ENCODE data around the gene ZNF462.

The ZNF462 gene

DNA sequence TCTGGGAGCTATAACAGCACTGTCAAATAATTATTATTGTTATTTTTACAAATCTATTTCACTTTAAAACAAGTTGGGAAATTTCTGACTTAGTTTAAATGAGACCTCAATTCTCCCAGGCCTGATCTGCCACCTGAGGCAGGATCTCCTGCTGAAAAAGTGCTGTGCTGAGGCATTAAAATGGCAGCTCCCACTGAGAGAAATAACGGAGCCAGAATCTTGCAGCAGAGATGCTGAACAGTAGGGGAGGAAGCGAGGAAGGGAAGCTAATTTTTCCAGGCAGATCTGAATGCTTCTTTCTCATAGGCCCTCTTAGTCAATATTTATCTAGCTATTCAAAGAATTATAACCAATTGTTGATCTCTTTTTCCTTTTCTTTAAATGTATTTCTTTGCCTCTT, 196.3 kb downstream of the ZNF462 start:
- no peak for TF ChIP-seq Cebpa-rat (IDR thresholded peaks at IDR 0.05)
- H3K9ac ChIP-seq: no peak overlapping the region
- H3K27me3 ChIP-seq: no peaks in the 10 kb centered on the region
- no peaks in the 10 kb centered on the region for H3K36me3 ChIP-seq
- H3K4me2 ChIP-seq: no peak overlapping the region
- H3K9me3 ChIP-seq: peaks cover 7% of the 10 kb centered on the region
- H3K4me1 ChIP-seq: peaks cover 12% of the 10 kb centered on the region
- H4K20me1 ChIP-seq: no peaks in the 10 kb centered on the region
- H3K4me3 ChIP-seq: no peak overlapping the region
- H3K27ac ChIP-seq: no peak overlapping the region

DNA sequence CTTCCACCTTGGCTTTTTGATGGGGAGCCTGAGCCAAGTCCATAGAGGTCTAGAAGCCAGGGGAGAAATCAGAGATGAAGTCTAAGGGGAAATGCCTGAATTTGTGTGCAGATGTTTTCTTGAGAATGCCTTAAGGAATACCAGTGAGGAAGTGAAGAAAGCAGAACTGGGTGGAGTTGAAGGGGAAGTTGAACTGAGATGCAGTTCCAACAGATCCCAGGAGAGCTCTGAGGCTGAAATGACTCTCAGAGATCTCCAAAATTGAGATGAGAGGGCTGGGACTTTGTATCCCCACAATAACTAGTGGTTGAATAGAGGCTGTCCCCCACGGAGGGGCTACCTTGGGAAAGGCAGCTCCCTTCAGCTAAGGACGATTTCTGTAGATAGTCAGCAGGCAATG, 197.1 kb downstream of the ZNF462 start:
- Histone ChIP-seq H3K4me2 (peak overlapping the region; percentile 53; the same call in 1 of the 2 replicates), H3K27ac (no peak overlapping the region), H3K4me1 (peaks cover 12% of the 10 kb centered on the region), H3K27me3 (no peaks in the 10 kb centered on the region), H3K9me3 (peaks cover 7% of the 10 kb centered on the region), H3K9ac (no peak overlapping the region), H3K36me3 (no peaks in the 10 kb centered on the region), H3K4me3 (no peak overlapping the region), H4K20me1 (no peaks in the 10 kb centered on the region)
- no peak for TF ChIP-seq Cebpa-rat (IDR thresholded peaks at IDR 0.05)
